ENCODE results near the gene SPATS2. TPM values are rescaled to one million over a fixed set of nuclear protein-coding genes. Genes with fewer than 3 reads are reported as not detected.
"Not testable (repeated sequence)": the region's sequence is repeated elsewhere in the genome, so short reads cannot be mapped to it uniquely, and the experiment has no call there.

The SPATS2 gene
- total RNA-seq (ENCODE audit: unreplicated experiment) = 43.9 TPM
- long read RNA-seq, partial matches to known transcripts = 6 of 15 reads
- long read RNA-seq, other reads (novel, unspliced or antisense) = 4 of 15 reads

- Mint-ChIP-seq H3K4me1 (ENCODE audit: low read depth, unreplicated experiment) (peaks cover 12% of the 10 kb centered on the region), H3K36me3 (ENCODE audit: unreplicated experiment) (no peaks in the 10 kb centered on the region), H3K9me3 (ENCODE audit: unreplicated experiment) (peaks cover 11% of the 10 kb centered on the region), H3K27ac (ENCODE audit: unreplicated experiment) (peak within 1 kb of the TSS; percentile 96), H3K27me3 (ENCODE audit: unreplicated experiment) (peaks cover 13% of the 10 kb centered on the region), H3K4me3 (ENCODE audit: unreplicated experiment) (peak within 1 kb of the TSS; percentile 99)
- TF ChIP-seq CTCF (IDR thresholded peaks at IDR 0.05; ENCODE audit: partially characterized antibody, unreplicated experiment) = no peak
- DNase-seq = peak; percentile 100
Observed at GRCh38 chr12:49367381-49368239, at the start of gene SPATS2. Gene SPATS2, plus strand, starts transcription at chr12:49367462. Its CDS starts 93,551 bp downstream, at chr12:49461013.

- not testable (repeated sequence) for H3K9me3 Mint-ChIP-seq (ENCODE audit: unreplicated experiment); H3K4me1 Mint-ChIP-seq (ENCODE audit: low read depth, unreplicated experiment); H3K27ac Mint-ChIP-seq (ENCODE audit: unreplicated experiment); H3K36me3 Mint-ChIP-seq (ENCODE audit: unreplicated experiment); DNase-seq; H3K27me3 Mint-ChIP-seq (ENCODE audit: unreplicated experiment)
- H3K4me3 Mint-ChIP-seq (ENCODE audit: unreplicated experiment) = peak overlapping the region; percentile 14
Observed at GRCh38 chr12:49320411-49321103, 46.7 kb upstream of the SPATS2 start.

- no peaks in the 10 kb centered on the region for H3K9me3 Mint-ChIP-seq (ENCODE audit: unreplicated experiment)
- no peak for DNase-seq
- peaks cover 1% of the 10 kb centered on the region for H3K27me3 Mint-ChIP-seq (ENCODE audit: unreplicated experiment)
- H3K4me1 Mint-ChIP-seq (ENCODE audit: low read depth, unreplicated experiment) = peaks cover 6% of the 10 kb centered on the region
- peak overlapping the region; percentile 99 for H3K4me3 Mint-ChIP-seq (ENCODE audit: unreplicated experiment)
- no peak for TF ChIP-seq CTCF (IDR thresholded peaks at IDR 0.05; ENCODE audit: partially characterized antibody, unreplicated experiment)
- peak overlapping the region; percentile 38 for H3K27ac Mint-ChIP-seq (ENCODE audit: unreplicated experiment)
- no peaks in the 10 kb centered on the region for H3K36me3 Mint-ChIP-seq (ENCODE audit: unreplicated experiment)
Observed at GRCh38 chr12:49322367-49322707, 44.9 kb upstream of the SPATS2 start.

- Mint-ChIP-seq H3K36me3 (ENCODE audit: unreplicated experiment) (no peaks in the 10 kb centered on the region), H3K4me3 (ENCODE audit: unreplicated experiment) (peak within 1 kb of the TSS; percentile 99), H3K27ac (ENCODE audit: unreplicated experiment) (peak within 1 kb of the TSS; percentile 64), H3K9me3 (ENCODE audit: unreplicated experiment) (no peaks in the 10 kb centered on the region), H3K4me1 (ENCODE audit: low read depth, unreplicated experiment) (peaks cover 6% of the 10 kb centered on the region), H3K27me3 (ENCODE audit: unreplicated experiment) (peaks cover 1% of the 10 kb centered on the region)
- DNase-seq = peak; percentile 97
- no peak for TF ChIP-seq CTCF (IDR thresholded peaks at IDR 0.05; ENCODE audit: partially characterized antibody, unreplicated experiment)
Observed at GRCh38 chr12:49322708-49323523, 44.3 kb upstream of the SPATS2 start, which contains the start of gene TROAP. Gene TROAP, plus strand, starts transcription at chr12:49323255. Its CDS starts 354 bp downstream, at chr12:49323609.

GRCh38 chr12:49323524-49324097 is 43.7 kb upstream of the SPATS2 start:
- no peak for DNase-seq
- Mint-ChIP-seq H3K27ac (ENCODE audit: unreplicated experiment) (peak overlapping the region; percentile 64), H3K27me3 (ENCODE audit: unreplicated experiment) (peaks cover 1% of the 10 kb centered on the region), H3K36me3 (ENCODE audit: unreplicated experiment) (no peaks in the 10 kb centered on the region), H3K4me1 (ENCODE audit: low read depth, unreplicated experiment) (peaks cover 6% of the 10 kb centered on the region), H3K4me3 (ENCODE audit: unreplicated experiment) (peak overlapping the region; percentile 99), H3K9me3 (ENCODE audit: unreplicated experiment) (no peaks in the 10 kb centered on the region)
- no peak for TF ChIP-seq CTCF (IDR thresholded peaks at IDR 0.05; ENCODE audit: partially characterized antibody, unreplicated experiment)
